ENCODE results near the gene TPX2. TPM values are rescaled to one million over a fixed set of nuclear protein-coding genes. Genes with fewer than 3 reads are reported as not detected.

Gene TPX2
- total and polyA plus RNA-seq, 2 of the 8 experiments (the other 6 are each of a cell fraction or from before 2014, with no cell fraction given): 43.6 to 125 TPM

- no peak for DNase-seq (ENCODE audit: low read depth in 1 of 2, low spot score in 2 of 2)
- TF ChIP-seq SIX5 (IDR thresholded peaks at IDR 0.05; ENCODE audit: low read depth, low read length) (no peak), POLR2A (IDR thresholded peaks at IDR 0.05; ENCODE audit: control extremely low read depth in 1 of 2, low read depth in 2 of 2, low read length in 2 of 2) (no peak), RXRA (IDR thresholded peaks at IDR 0.05; ENCODE audit: insufficient read depth, low read depth, low read length) (no peak), MAFK (IDR thresholded peaks at IDR 0.05; ENCODE audit: low read depth, low read length) (no peak), EGR1 (IDR thresholded peaks at IDR 0.05; ENCODE audit: borderline replicate concordance, low read depth, low read length) (no peak), SIN3A (conservative IDR thresholded peaks at IDR 0.05 in 1 of 2, IDR thresholded peaks at IDR 0.05 in 1 of 2; ENCODE audit: low read depth in 1 of 2, low read length in 2 of 2) (no peak), CHD2 (IDR thresholded peaks at IDR 0.05; ENCODE audit: low read length) (no peak), ZNF274 (IDR thresholded peaks at IDR 0.05; ENCODE audit: borderline replicate concordance, extremely low read depth, low read length) (no peak), TEAD4 (IDR thresholded peaks at IDR 0.05; ENCODE audit: low read depth, low read length) (no peak), EZH2 (IDR thresholded peaks at IDR 0.05; ENCODE audit: low read depth, low read length, severe bottlenecking) (no peak), RAD21 (IDR thresholded peaks at IDR 0.05 in 1 of 2, conservative IDR thresholded peaks at IDR 0.05 in 1 of 2; ENCODE audit: low read depth in 2 of 2, low read length in 2 of 2) (no peak), CEBPB (IDR thresholded peaks at IDR 0.05; ENCODE audit: low read depth, low read length) (no peak)
Observed at GRCh38 chr20:31764641-31765305, 25.7 kb downstream of the TPX2 start.

More at GRCh38 chr20:31764641-31765305, 25.7 kb downstream of the TPX2 start:
- Histone ChIP-seq H3K79me2 (ENCODE audit: control insufficient read depth in 1 of 2, insufficient read depth in 2 of 2, low read length in 2 of 2) (peaks cover 0 to 26% of the 10 kb centered on the region in 2 experiments; a peak in 2 of 4 replicates), H3K23me2 (ENCODE audit: low read depth, low read length) (no peaks in the 10 kb centered on the region), H3K4me3 (ENCODE audit: extremely low read depth in 1 of 4, insufficient read depth in 2 of 4, low read depth in 3 of 4, low read length in 4 of 4) (no peak overlapping the region), H3K56ac (replicated peaks; ENCODE audit: insufficient read length, low read depth, low read length) (no peak overlapping the region), H2BK12ac (ENCODE audit: low read depth, low read length) (no peak overlapping the region), H3K9me3 (ENCODE audit: insufficient read depth in 2 of 2, low read depth in 1 of 2, low read length in 1 of 2) (no peaks in the 10 kb centered on the region), H3K79me1 (ENCODE audit: low read depth, low read length) (no peaks in the 10 kb centered on the region), H3K36me3 (ENCODE audit: control insufficient read depth in 2 of 4, insufficient read depth in 4 of 4, low read length in 3 of 4) (peaks cover 23 to 55% (median 34%) of the 10 kb centered on the region in 4 experiments), H3K4ac (replicated peaks; ENCODE audit: insufficient read length, low read depth, low read length) (no peak overlapping the region), H4K91ac (replicated peaks; ENCODE audit: insufficient read length, low read length) (no peak overlapping the region), H3K27ac (ENCODE audit: low read depth, low read length) (no peak overlapping the region), H2BK5ac (ENCODE audit: low read depth, low read length) (no peak overlapping the region), H2AFZ (ENCODE audit: low read length) (no peak overlapping the region), H3K9ac (replicated peaks in 1 of 4; ENCODE audit: extremely low read depth in 1 of 4, low read depth in 3 of 4, low read length in 3 of 4) (no peak overlapping the region), H2BK15ac (ENCODE audit: low read length) (no peak overlapping the region), H2BK120ac (replicated peaks; ENCODE audit: low read depth, low read length) (no peak overlapping the region), H4K8ac (ENCODE audit: extremely low read depth, insufficient read depth, low read length) (no peak overlapping the region), H3K4me2 (ENCODE audit: insufficient read depth in 1 of 2, low read depth in 2 of 2, low read length in 2 of 2) (no peak overlapping the region), H4K20me1 (replicated peaks in 1 of 2; ENCODE audit: control insufficient read depth in 1 of 2, insufficient read depth in 2 of 2, low read length in 2 of 2) (peaks cover 2 to 5% of the 10 kb centered on the region in 2 experiments), H2AK5ac (ENCODE audit: low read depth, low read length) (no peak overlapping the region), H3K18ac (ENCODE audit: extremely low read depth, low read length) (no peak overlapping the region), H3K27me3 (replicated peaks in 1 of 4; ENCODE audit: control insufficient read depth in 3 of 4, extremely low read depth in 1 of 4, insufficient read depth in 3 of 4, low read length in 3 of 4) (no peaks in the 10 kb centered on the region), H2BK20ac (ENCODE audit: low read length) (no peak overlapping the region), H3K4me1 (replicated peaks in 1 of 4; ENCODE audit: control insufficient read depth in 3 of 4, insufficient read depth in 4 of 4, low read length in 3 of 4) (no peaks in the 10 kb centered on the region; a peak in 1 of 7 replicates), H3K23ac (ENCODE audit: insufficient read length) (no peak overlapping the region), H4K5ac (ENCODE audit: insufficient read length, low read depth, low read length) (no peak overlapping the region), H3K14ac (ENCODE audit: insufficient read length) (no peak overlapping the region)
- ChIA-PET CTCF (ENCODE audit: partially characterized antibody) (no interaction called here), POLR2A (ENCODE audit: partially characterized antibody) (no interaction called here)
- 95% methylated on average over 2 of the region's 2 CpGs; no CpG with 5 or more reads in 1 of the 2 experiments for WGBS, 2 experiments (ENCODE audit: extremely low coverage in 1 of 2, insufficient coverage in 1 of 2, insufficient read length in 1 of 2, insufficient replicate concordance in 2 of 2, low coverage in 1 of 2, low lambda C conversion rate in 2 of 2, missing lambda C conversion rate in 1 of 2)
- no peak for FAIRE-seq
